RWPE1 (cell line): ENCODE results near the gene ELF5.

Source experiments
- CTCF ChIA-PET: fragments of 350-600 bp; sonication (Branson Sonifier 250); formaldehyde crosslinking; extraction: SDS; loops from one replicate; lab custom pipeline; 2021; lab: Yijun Ruan, JAX
- POLR2A ChIA-PET: fragments of 400-600 bp; formaldehyde crosslinking; extraction: SDS; loops from one replicate; lab custom pipeline; 2020; ENCODE audit warnings: antibody characterized with exemption; ENCODE audit not compliant: low non-redundant PET; lab: Yijun Ruan, JAX
- DNase-seq: peaks from one replicate; pipeline ENCODE4 v3.0.0; 2012; ENCODE audit warnings: low spot score
- H3K27ac ChIP-seq: fragments of 450-650 bp; 2 replicates; pipeline ENCODE4 v1.5.1; 2017
- CTCF ChIP-seq: fragments of 450-650 bp; conservative IDR thresholded peaks from 2 replicates; pipeline ENCODE4 v1.5.1; 2017; ENCODE audit warnings: low read depth, mild to moderate bottlenecking

ELF5 gene

GRCh38 chr11:34525888-34526657 lies 12.5 kb upstream of the ELF5 start:
- CTCF ChIA-PET: interaction anchor here (0.5 to 1.0 kb wide), 5 partner anchors 13 to 41 kb away, joined by 3 to 4 read pairs (median 3); partner anchors contain the start of gene ELF5
- H3K27ac ChIP-seq: no peak overlapping the region
- no peak for TF ChIP-seq CTCF
- POLR2A ChIA-PET: no interaction called here
- DNase-seq: no peak

DNA sequence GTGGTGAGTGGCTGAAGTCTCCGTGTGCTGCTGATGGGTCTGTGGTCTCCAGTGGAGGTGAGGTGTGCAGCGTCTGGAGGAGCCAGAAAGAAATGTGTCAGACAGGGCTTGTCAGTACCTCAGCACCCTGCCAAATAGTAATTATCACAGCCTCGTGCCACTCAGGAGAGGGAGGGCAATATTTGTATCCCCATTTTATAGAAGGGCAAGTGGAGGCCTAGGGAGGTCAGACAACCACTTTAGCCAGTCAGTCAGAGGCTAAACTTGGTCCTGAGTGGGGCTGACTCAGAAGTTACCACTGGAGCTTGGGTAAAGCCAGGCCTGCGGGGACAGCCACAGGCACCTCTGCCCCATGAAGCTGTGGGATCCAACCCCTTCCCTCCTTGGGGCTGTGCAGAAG lies 11.5 kb upstream of the ELF5 start:
- TF ChIP-seq CTCF: no peak
- DNase-seq: no peak
- no peak overlapping the region for H3K27ac ChIP-seq
- ChIA-PET POLR2A (no interaction called here), CTCF (interaction anchor here (0.7 to 1.0 kb wide), 2 partner anchors 12 to 42 kb away, joined by 3 read pairs; partner anchors contain the start of gene ELF5)

DNA sequence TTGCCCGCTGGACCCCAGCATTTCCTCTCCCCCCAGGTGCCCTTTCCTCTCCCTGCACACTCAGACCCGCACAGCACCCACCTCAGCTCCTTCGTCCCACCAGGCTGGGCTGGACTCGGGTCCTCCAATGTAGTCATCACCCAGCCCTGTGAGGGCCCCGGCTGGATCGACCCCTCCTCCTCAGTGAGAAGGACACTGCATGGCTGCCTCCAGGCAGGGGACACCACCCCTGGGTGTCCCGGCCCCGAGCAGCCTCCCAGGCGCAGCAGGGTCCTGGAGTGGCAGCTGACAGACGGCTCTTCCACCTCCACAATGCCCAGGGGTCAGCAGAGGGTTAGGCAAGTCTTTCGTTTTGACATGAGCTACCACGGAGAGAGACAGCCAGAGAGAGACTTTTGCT lies 11.1 kb upstream of the ELF5 start:
- ChIA-PET CTCF (interaction anchor here (1.1 kb wide), 1 partner anchor 11 kb away, joined by 10 read pairs; the partner anchor contains the start of gene ELF5), POLR2A (no interaction called here)
- no peak for DNase-seq
- no peak for TF ChIP-seq CTCF
- H3K27ac ChIP-seq: no peak overlapping the region

- no peak for DNase-seq
- ChIA-PET CTCF (no interaction called here), POLR2A (no interaction called here)
- no peak for TF ChIP-seq CTCF
- H3K27ac ChIP-seq: no peak overlapping the region
Measured at GRCh38 chr11:34523053-34523452, 9.5 kb upstream of the ELF5 start.

GRCh38 chr11:34522188-34522587 lies 8.6 kb upstream of the ELF5 start:
- no peak for DNase-seq
- no peak for TF ChIP-seq CTCF
- CTCF ChIA-PET: no interaction called here
- H3K27ac ChIP-seq: no peak overlapping the region
- POLR2A ChIA-PET: no interaction called here

DNA sequence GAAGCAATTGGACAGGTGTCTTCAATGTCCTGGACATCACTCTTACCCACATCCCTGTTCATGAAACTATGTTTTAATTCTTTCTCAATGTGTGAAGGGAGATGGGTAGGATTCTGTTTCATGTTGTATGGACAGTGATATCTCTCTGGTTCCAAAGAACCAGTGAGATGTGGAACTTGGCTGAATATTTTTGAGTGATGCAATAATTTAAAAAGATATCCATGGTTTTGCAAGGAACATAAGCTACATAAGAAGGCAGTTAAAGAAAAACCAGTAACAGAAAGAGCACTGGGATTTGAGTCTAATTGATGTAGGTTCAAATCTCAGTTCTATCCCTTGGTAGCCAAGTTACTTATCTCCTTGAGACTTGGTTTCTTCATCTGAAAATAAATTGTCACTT lies 7.7 kb upstream of the ELF5 start:
- ChIA-PET CTCF (no interaction called here), POLR2A (no interaction called here)
- no peak overlapping the region for H3K27ac ChIP-seq
- TF ChIP-seq CTCF: no peak
- DNase-seq: no peak
